B cell (primary cell): ENCODE data around the gene NADSYN1. TPM values are rescaled to one million over a fixed set of nuclear protein-coding genes. Genes with fewer than 3 reads are reported as not detected.

ENCODE experiments used
- ATAC-seq: fragments of 200-7000 bp; cut with Tn5 transposase; one replicate; pipeline ENCODE4 v1.10.0; 2021; ENCODE audit warnings: low read depth, mild to moderate bottlenecking, moderate number of reproducible peaks, moderate library complexity
- CTCF ChIA-PET: fragments of 350-600 bp; sonication (Branson Sonifier 250); formaldehyde crosslinking; loops from one replicate; lab custom pipeline; 2021; ENCODE audit warnings: antibody characterized with exemption, inconsistent platforms; lab: Charles Lee
- POLR2A ChIA-PET: fragments of 350-600 bp; sonication (Branson Sonifier 250); formaldehyde crosslinking; loops from one replicate; lab custom pipeline; 2021; ENCODE audit warnings: antibody characterized with exemption; lab: Charles Lee
- DNase-seq: peaks from one replicate; pipeline ENCODE4 v3.0.0; 2013
- H2AFZ ChIP-seq: 2 replicates; pipeline ENCODE4 v1.6.1; 2012; ENCODE audit warnings: mild to moderate bottlenecking, low read depth, low read length; ENCODE audit not compliant: insufficient read depth, poor library complexity, severe bottlenecking
- H3K27ac ChIP-seq, 2 donors: 1 replicate in 1 of 2; 2 replicates in 1 of 2; pipeline ENCODE4 v1.5.1; 2012 to 2013; ENCODE audit warnings: low read length in 2 of 2, mild to moderate bottlenecking in 2 of 2, moderate library complexity in 1 of 2
- H3K27me3 ChIP-seq, 4 experiments: fragments of 200-600 bp in 1 of 4; sonication (generic) in 1 of 4; replicated peaks in 1 of 4; 1 replicate in 2 of 4; 2 replicates in 2 of 4; pipeline versions ENCODE4 v1.6.1 to v1.7.0; 2013 to 2016; ENCODE audit warnings: low read length in 3 of 4, mild to moderate bottlenecking in 2 of 4, mixed read lengths in 1 of 4, moderate library complexity in 1 of 4; ENCODE audit not compliant: insufficient read depth in 4 of 4, control insufficient read depth in 3 of 4; ENCODE audit errors: control extremely low read depth in 1 of 4
- H3K36me3 ChIP-seq, 2 experiments: replicated peaks in 1 of 2; 1 replicate in 1 of 2; 2 replicates in 1 of 2; pipeline versions ENCODE4 v1.6.1 to v1.7.1; 2013; ENCODE audit warnings: low read length in 1 of 2; ENCODE audit not compliant: insufficient read depth in 2 of 2, control insufficient read depth in 1 of 2; ENCODE audit errors: control extremely low read depth in 1 of 2, extremely low read depth in 1 of 2
- H3K4me1 ChIP-seq, 2 donors: fragments of 200-600 bp in 1 of 2; sonication (generic) in 1 of 2; 1 replicate in 1 of 2; 2 replicates in 1 of 2; pipeline versions ENCODE4 v1.5.1 to v1.6.1; 2013 to 2017; ENCODE audit warnings: low read length in 2 of 2; ENCODE audit not compliant: control insufficient read depth in 2 of 2, insufficient read depth in 2 of 2
- H3K4me2 ChIP-seq: replicated peaks from 2 replicates; pipeline ENCODE3; 2012; ENCODE audit warnings: mild to moderate bottlenecking, low read depth, low read length; ENCODE audit not compliant: poor library complexity, severe bottlenecking
- H3K4me3 ChIP-seq, 5 experiments: fragments of 200-600 bp in 1 of 5; sonication (generic) in 1 of 5; 1 replicate in 3 of 5; 2 replicates in 2 of 5; pipeline versions ENCODE4 v1.5.1 to v1.7.0; 2011 to 2016; ENCODE audit warnings: low read length in 4 of 5, mild to moderate bottlenecking in 4 of 5, low read depth in 2 of 5, control low read depth in 1 of 5, moderate library complexity in 1 of 5; ENCODE audit not compliant: insufficient read depth in 1 of 5; ENCODE audit errors: control extremely low read depth in 1 of 5, extremely low read depth in 1 of 5
- H3K79me2 ChIP-seq: fragments of 200-600 bp; sonication (generic); one replicate; pipeline ENCODE4 v1.6.0; 2016; ENCODE audit warnings: low read length; ENCODE audit not compliant: control insufficient read depth, insufficient read depth
- H3K9ac ChIP-seq: fragments of 200-600 bp; sonication (generic); 2 replicates; pipeline ENCODE4 v1.6.1; 2017; ENCODE audit warnings: mild to moderate bottlenecking, low read length, moderate library complexity
- H3K9me3 ChIP-seq, 3 donors: one replicate each; pipeline versions ENCODE4 v1.6.1 to v1.7.1; 2013; ENCODE audit warnings: low read length in 2 of 3; ENCODE audit not compliant: control insufficient read depth in 2 of 3, insufficient read depth in 1 of 3; ENCODE audit errors: control extremely low read depth in 1 of 3
- H4K20me1 ChIP-seq: 2 replicates; pipeline ENCODE4 v1.6.0; 2012; ENCODE audit warnings: mild to moderate bottlenecking, low read length; ENCODE audit not compliant: insufficient read depth, control insufficient read depth, poor library complexity, severe bottlenecking
- H3K27ac Mint-ChIP-seq: one replicate; pipeline ENCODE4 v1.8.0; 2021; ENCODE audit warnings: mixed read lengths
- H3K27me3 Mint-ChIP-seq: one replicate; pipeline ENCODE4 v1.8.0; 2021; ENCODE audit warnings: mixed read lengths
- H3K4me1 Mint-ChIP-seq: one replicate; pipeline ENCODE4 v1.8.0; 2021; ENCODE audit warnings: mixed read lengths
- H3K4me3 Mint-ChIP-seq: one replicate; pipeline ENCODE4 v1.8.0; 2021; ENCODE audit warnings: mixed read lengths
- H3K9me3 Mint-ChIP-seq: one replicate; pipeline ENCODE4 v1.8.0; 2022; ENCODE audit warnings: mixed read lengths; ENCODE audit not compliant: insufficient read depth
- CTCF ChIP-seq: fragments of 200-600 bp; IDR thresholded peaks from one replicate; pipeline ENCODE4 v1.8.0; 2022; ENCODE audit warnings: antibody characterized with exemption, mild to moderate bottlenecking
- EZH2 ChIP-seq: IDR thresholded peaks from 2 replicates; pipeline ENCODE4 v1.6.1; 2012; ENCODE audit warnings: borderline replicate concordance, low read depth, mild to moderate bottlenecking, moderate library complexity, low read length; ENCODE audit not compliant: insufficient read depth, poor library complexity, severe bottlenecking
- WGBS: methylation state at CpG from one replicate; pipeline ENCODE4 v1.1.5; 2013; ENCODE audit warnings: missing lambda C conversion rate; ENCODE audit not compliant: insufficient coverage; 5-methylcytosine and 5-hydroxymethylcytosine counted together
- intact Hi-C: fragments of 100-400 bp; cut with micrococcal nuclease; formaldehyde crosslinking; loops from one replicate; pipeline ENCODE4 v1.10.0; 2022
- polyA plus RNA-seq: library from polyadenylated mRNA; depleted of rRNA; stranded (reverse); fragments of >200 nt; gene quantifications from 2 replicates; pipeline ENCODE4 v1.2.3, GENCODE V29; 2012
- total RNA-seq, 2 donors: library from RNA; stranded (reverse); fragments of 120-200 nt in 1 of 2; gene quantifications; 1 replicate in 1 of 2; 2 replicates in 1 of 2; pipeline versions ENCODE4 v1.2.3 to v1.2.4, GENCODE V29; 2013 to 2022

Gene NADSYN1
- total and polyA plus RNA-seq, 2 donors (not counting 1 experiment from before 2014, with no cell fraction given), result 153 to 222 TPM

GRCh38 chr11:71548120-71548519 is 95.1 kb downstream of the NADSYN1 start, which contains the start of gene KRTAP5-9:
Gene KRTAP5-9 (plus strand): TSS chr11:71548420. CDS start chr11:71548658, 238 bp downstream.
- H3K4me3 Mint-ChIP-seq, result no peak within 1 kb of the TSS
- H3K27me3 Mint-ChIP-seq, result peaks cover 9% of the 10 kb centered on the region
- H3K4me1 Mint-ChIP-seq, result peaks cover 27% of the 10 kb centered on the region

DNA sequence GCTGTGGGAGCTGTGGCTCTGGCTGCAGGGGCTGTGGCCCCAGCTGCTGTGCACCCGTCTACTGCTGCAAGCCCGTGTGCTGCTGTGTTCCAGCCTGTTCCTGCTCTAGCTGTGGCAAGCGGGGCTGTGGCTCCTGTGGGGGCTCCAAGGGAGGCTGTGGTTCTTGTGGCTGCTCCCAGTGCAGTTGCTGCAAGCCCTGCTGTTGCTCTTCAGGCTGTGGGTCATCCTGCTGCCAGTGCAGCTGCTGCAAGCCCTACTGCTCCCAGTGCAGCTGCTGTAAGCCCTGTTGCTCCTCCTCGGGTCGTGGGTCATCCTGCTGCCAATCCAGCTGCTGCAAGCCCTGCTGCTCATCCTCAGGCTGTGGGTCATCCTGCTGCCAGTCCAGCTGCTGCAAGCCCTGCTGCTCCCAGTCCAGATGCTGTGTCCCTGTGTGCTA is 95.7 kb downstream of the NADSYN1 start:
- no peak for ATAC-seq
- CTCF ChIA-PET, result no interaction called here
- Histone ChIP-seq H3K4me1 (peaks cover 2 to 8% of the 10 kb centered on the region in 2 donors), H2AFZ (no peak overlapping the region), H3K79me2 (no peaks in the 10 kb centered on the region), H4K20me1 (no peaks in the 10 kb centered on the region), H3K27me3 (peaks cover 0 to 2% (median 0%) of the 10 kb centered on the region in 4 experiments), H3K27ac (no peak overlapping the region), H3K36me3 (no peaks in the 10 kb centered on the region), H3K9me3 (peaks cover 0 to 13% (median 0%) of the 10 kb centered on the region in 3 donors), H3K9ac (no peak overlapping the region), H3K4me3 (no peak overlapping the region), H3K4me2 (no peak overlapping the region)
- no peak for DNase-seq
- 36% methylated on average over 5 of the region's 5 CpGs for WGBS
- POLR2A ChIA-PET, result no interaction called here
- intact Hi-C loops, result no loop called here
- Mint-ChIP-seq H3K27ac (no peak overlapping the region), H3K27me3 (peaks cover 9% of the 10 kb centered on the region), H3K4me3 (no peak overlapping the region), H3K9me3 (peaks cover 2% of the 10 kb centered on the region), H3K4me1 (peaks cover 21% of the 10 kb centered on the region)
- TF ChIP-seq EZH2, result no peak
- TF ChIP-seq CTCF, result no peak

More at GRCh38 chr11:71548120-71548519, 95.1 kb downstream of the NADSYN1 start, which contains the start of gene KRTAP5-9:
- peaks cover 3 to 14% of the 10 kb centered on the region in 2 donors for H3K4me1 ChIP-seq
- no peaks in the 10 kb centered on the region for H3K79me2 ChIP-seq
- ChIA-PET CTCF (no interaction called here), POLR2A (no interaction called here)
- 89% methylated on average over 4 of the region's 5 CpGs for WGBS
- H3K27me3 ChIP-seq, result peaks cover 0 to 2% (median 0%) of the 10 kb centered on the region in 4 experiments
- H3K4me2 ChIP-seq, result no peak within 1 kb of the TSS
- H3K36me3 ChIP-seq, result no peaks in the 10 kb centered on the region
- intact Hi-C loops, result no loop called here
- H2AFZ ChIP-seq, result no peak within 1 kb of the TSS
- TF ChIP-seq CTCF, result no peak
- TF ChIP-seq EZH2, result no peak
- Mint-ChIP-seq H3K9me3 (peaks cover 2% of the 10 kb centered on the region), H3K27ac (no peak within 1 kb of the TSS)
- no peaks in the 10 kb centered on the region for H4K20me1 ChIP-seq
- H3K9me3 ChIP-seq, result peaks cover 0 to 13% (median 0%) of the 10 kb centered on the region in 3 donors
- no peak within 1 kb of the TSS for H3K27ac ChIP-seq
- DNase-seq (no peak), ATAC-seq (no peak)
- no peak within 1 kb of the TSS for H3K4me3 ChIP-seq
- H3K9ac ChIP-seq, result no peak within 1 kb of the TSS
